Activated CD4-positive, alpha-beta T cell treated with anti-CD3 and anti-CD28 coated beads, Interleukin-2, amount 50 U/mL, for 1 hour (primary cell): ENCODE data around the gene POMGNT2.
A peak's percentile ranks its signal among the peaks of the same experiment; 100 is the strongest.

Experiments used
- DNase-seq: peaks from one replicate; pipeline ENCODE4 v3.0.0-alpha.2; 2020

The POMGNT2 gene

GRCh38 chr3:43105596-43106292 lies at the start of gene POMGNT2:
Gene POMGNT2 (minus strand): TSS chr3:43106079. CDS start chr3:43081431, 24,648 bp downstream.
- DNase-seq: peak; percentile 86

- no peak for DNase-seq
These were observed 49.1 kb upstream of the POMGNT2 start for GRCh38 chr3:43154980-43155379.

GRCh38 chr3:43153216-43154083 lies 47.6 kb upstream of the POMGNT2 start:
- no peak for DNase-seq

GRCh38 chr3:43152649-43153048 lies 46.8 kb upstream of the POMGNT2 start:
- DNase-seq: no peak

- DNase-seq: no peak
These were observed 42.2 kb upstream of the POMGNT2 start for GRCh38 chr3:43148033-43148432.

GRCh38 chr3:43146599-43146998 lies 40.7 kb upstream of the POMGNT2 start:
- DNase-seq: no peak

GRCh38 chr3:43144761-43145490 lies 39.0 kb upstream of the POMGNT2 start:
- no peak for DNase-seq

GRCh38 chr3:43142472-43142871 lies 36.6 kb upstream of the POMGNT2 start:
- no peak for DNase-seq

GRCh38 chr3:43138488-43139231 lies 32.8 kb upstream of the POMGNT2 start:
- DNase-seq: no peak

GRCh38 chr3:43132870-43133636 lies 27.2 kb upstream of the POMGNT2 start:
- no peak for DNase-seq

GRCh38 chr3:43132193-43132592 lies 26.3 kb upstream of the POMGNT2 start:
- DNase-seq: no peak

- no peak for DNase-seq
These were observed 22.6 kb upstream of the POMGNT2 start for GRCh38 chr3:43128464-43128863.

- DNase-seq: no peak
These were observed 20.7 kb upstream of the POMGNT2 start for GRCh38 chr3:43126536-43126935.

GRCh38 chr3:43123895-43124294 lies 18.0 kb upstream of the POMGNT2 start:
- no peak for DNase-seq

GRCh38 chr3:43120937-43121336 lies 15.1 kb upstream of the POMGNT2 start:
- DNase-seq: no peak

- no peak for DNase-seq
These were observed 11.4 kb upstream of the POMGNT2 start for GRCh38 chr3:43117257-43117656.

- DNase-seq: no peak
These were observed 7.8 kb upstream of the POMGNT2 start for GRCh38 chr3:43113671-43114070.

GRCh38 chr3:43106293-43106628 lies 382 bp upstream of the POMGNT2 start:
- no peak for DNase-seq

GRCh38 chr3:43104660-43105595 lies 951 bp downstream of the POMGNT2 start:
- no peak for DNase-seq

GRCh38 chr3:43104039-43104438 lies 1.8 kb downstream of the POMGNT2 start:
- no peak for DNase-seq
